HepG2 (cell line): ENCODE data around the gene LILRB2. TPM values are rescaled to one million over a fixed set of nuclear protein-coding genes. Genes with fewer than 3 reads are reported as not detected.

ENCODE experiments used
- ATAC-seq: fragments of 200-7000 bp; cut with Tn5 transposase; 3 replicates; pipeline ENCODE4 v1.9.1; 2020; ENCODE audit warnings: mild to moderate bottlenecking, moderate library complexity
- BruUV-seq: library from RNA; stranded (reverse); fragments of 400-500 nt; replicated peaks from 2 replicates; lab custom pipeline; 2021; lab: Mats Ljungman, UMichigan
- CTCF ChIA-PET: fragments of 300-600 bp; formaldehyde crosslinking; extraction: SDS; loops from one replicate; lab custom pipeline; 2021; ENCODE audit warnings: low total read pairs, inconsistent platforms, low intra/inter-chr PET ratio; lab: Yijun Ruan, JAX
- POLR2A ChIA-PET: fragments of 350-600 bp; sonication (Branson Sonifier 250); formaldehyde crosslinking; loops from one replicate; lab custom pipeline; 2020; ENCODE audit warnings: antibody characterized with exemption, inconsistent platforms; lab: Yijun Ruan, JAX
- DNase-seq: peaks from one replicate; pipeline ENCODE4 v3.0.0-alpha.2; 2015; ENCODE audit warnings: low spot score
- FAIRE-seq: peaks from 3 replicates; lab custom pipeline; 2011; peaks lifted over from hg19 to GRCh38; lab: Jason Lieb, UNC
- H2AFZ ChIP-seq: one replicate; pipeline ENCODE4 v1.6.1; 2011; ENCODE audit warnings: low read length, inconsistent platforms
- H3K27ac ChIP-seq: fragments of 300-600 bp; 3 replicates; pipeline ENCODE4 v1.8.0; 2011; ENCODE audit warnings: mixed run types, mild to moderate bottlenecking, mixed read lengths, low read length, inconsistent platforms; ENCODE audit not compliant: insufficient read depth; ENCODE audit errors: extremely low read length
- H3K27me3 ChIP-seq, 2 experiments: fragments of 200-600 bp in 1 of 2; 2 replicates in 1 of 2; 3 replicates in 1 of 2; pipeline versions ENCODE4 v1.6.0 to v1.8.0; 2011; ENCODE audit warnings: low read length in 2 of 2, mild to moderate bottlenecking in 2 of 2, moderate library complexity in 2 of 2, inconsistent platforms in 1 of 2; ENCODE audit not compliant: insufficient read depth in 2 of 2, control insufficient read depth in 1 of 2
- H3K36me3 ChIP-seq, 2 experiments: fragments of 200-600 bp in 1 of 2; replicated peaks in 1 of 2; 2 replicates in 1 of 2; 3 replicates in 1 of 2; pipeline versions ENCODE4 v1.5.1 to v1.8.0; 2011; ENCODE audit warnings: low read length in 2 of 2, inconsistent platforms in 1 of 2; ENCODE audit not compliant: insufficient read depth in 2 of 2, control insufficient read depth in 1 of 2
- H3K4me1 ChIP-seq: 2 replicates; pipeline ENCODE4 v1.5.1; 2012; ENCODE audit warnings: low read length, inconsistent platforms; ENCODE audit not compliant: insufficient read depth
- H3K4me2 ChIP-seq: 2 replicates; pipeline ENCODE4 v1.6.0; 2011; ENCODE audit warnings: low read depth, low read length, inconsistent platforms
- H3K4me3 ChIP-seq, 3 experiments: fragments of 200-600 bp in 1 of 3; sonication (generic), shearing (Covaris generic) in 1 of 3; replicated peaks in 1 of 3; 2 replicates each; pipeline ENCODE4 v1.5.1; 2011 to 2016; ENCODE audit warnings: low read length in 3 of 3, inconsistent platforms in 2 of 3, low read depth in 2 of 3, mild to moderate bottlenecking in 2 of 3, control low read depth in 1 of 3, mixed read lengths in 1 of 3; ENCODE audit not compliant: insufficient read depth in 1 of 3
- H3K79me2 ChIP-seq: one replicate; pipeline ENCODE4 v1.6.1; 2011; ENCODE audit warnings: low read length, inconsistent platforms; ENCODE audit not compliant: insufficient read depth
- H3K9ac ChIP-seq: 2 replicates; pipeline ENCODE4 v1.6.0; 2011; ENCODE audit warnings: mild to moderate bottlenecking, low read depth, low read length, inconsistent platforms; ENCODE audit not compliant: insufficient read depth
- H3K9me3 ChIP-seq: 2 replicates; pipeline ENCODE4 v1.5.1; 2012; ENCODE audit warnings: mild to moderate bottlenecking, low read length
- H4K20me1 ChIP-seq: 2 replicates; pipeline ENCODE4 v1.6.0; 2011; ENCODE audit warnings: inconsistent platforms, mild to moderate bottlenecking, low read length, moderate library complexity; ENCODE audit not compliant: insufficient read depth
- ATF1 ChIP-seq: IDR thresholded peaks from 2 replicates; pipeline ENCODE4 v1.6.1; 2016; ENCODE audit warnings: mild to moderate bottlenecking, control low read depth
- FOXK2 ChIP-seq: fragments of 450-650 bp; IDR thresholded peaks from 2 replicates; pipeline ENCODE4 v1.6.1; 2016
- KDM3A ChIP-seq: IDR thresholded peaks from 2 replicates; pipeline ENCODE4 v1.6.1; 2018; ENCODE audit warnings: low read depth, missing compliant biosample characterization
- KLF9 ChIP-seq: IDR thresholded peaks from 2 replicates; pipeline ENCODE4 v1.6.1; 2016; ENCODE audit warnings: low read depth
- MYPOP ChIP-seq: sonication (generic); formaldehyde crosslinking; IDR thresholded peaks from 2 replicates; pipeline ENCODE4 v1.8.1; 2023; ENCODE audit warnings: mild to moderate bottlenecking, moderate library complexity, missing genetic modification reagents
- POLR2A ChIP-seq, 2 experiments: IDR thresholded peaks; 2 replicates each; pipeline ENCODE4 v1.6.1; 2011; ENCODE audit warnings: low read depth in 2 of 2, low read length in 2 of 2, mild to moderate bottlenecking in 1 of 2, moderate library complexity in 1 of 2; ENCODE audit not compliant: insufficient read depth in 1 of 2
- SKI ChIP-seq: fragments of 450-650 bp; IDR thresholded peaks from one replicate; pipeline ENCODE4 v1.6.1; 2018; ENCODE audit warnings: mild to moderate bottlenecking; ENCODE audit not compliant: partially characterized antibody
- U2AF1 ChIP-seq: fragments of 200-400 bp; formaldehyde crosslinking; optimal IDR thresholded peaks from 2 replicates; pipeline ENCODE3; 2017; ENCODE audit warnings: mild to moderate bottlenecking, low read depth, low read length
- YEATS4 ChIP-seq: sonication (generic); formaldehyde crosslinking; IDR thresholded peaks from 2 replicates; pipeline ENCODE4 v1.4.0; 2020; ENCODE audit warnings: missing genetic modification reagents, borderline replicate concordance
- ZFP36L2 ChIP-seq: sonication (generic); formaldehyde crosslinking; IDR thresholded peaks from 2 replicates; pipeline ENCODE4 v1.4.0; 2020; ENCODE audit warnings: missing genetic modification reagents
- ZNF616 ChIP-seq: sonication (generic); formaldehyde crosslinking; IDR thresholded peaks from 2 replicates; pipeline ENCODE4 v1.5.0; 2020; ENCODE audit warnings: low read depth, mild to moderate bottlenecking, missing genetic modification reagents
- WGBS: methylation state at CpG from one replicate; pipeline ENCODE4 v1.1.6; 2017; ENCODE audit warnings: low lambda C conversion rate; 5-methylcytosine and 5-hydroxymethylcytosine counted together
- in situ Hi-C: cut with HindIII; loops from 2 replicates; pipeline ENCODE4 v1.10.0; 2017; ENCODE audit warnings: low pct_unique_long_range_greater_than_20kb; ENCODE audit not compliant: extremely low pct_ligation_motif_present
- intact Hi-C: fragments of 100-400 bp; cut with micrococcal nuclease; formaldehyde crosslinking; loops from one replicate; pipeline ENCODE4 v1.10.0; 2022; ENCODE audit not compliant: unreplicated experiment
- polyA plus RNA-seq, 8 experiments: library from polyadenylated mRNA; depleted of rRNA in 3 of 8; stranded (reverse) in 7 of 8; unstranded in 1 of 8; fragments of >200 nt; fragmentation: Illumina TruSeq in 4 of 8; extraction: Trizol in 4 of 8; gene quantifications; 2 replicates each; pipeline versions ENCODE4 v1.2.1 to v1.2.3, GENCODE V29; 2011 to 2016; ENCODE audit warnings: low read depth in 4 of 8, missing spikeins in 1 of 8, mixed read lengths in 1 of 8; ENCODE audit not compliant: insufficient read depth in 1 of 8
- total RNA-seq, 5 experiments: library from RNA; depleted of rRNA; stranded (reverse); fragments of >200 nt; fragmentation: Illumina TruSeq; extraction: Trizol; gene quantifications; 2 replicates each; pipeline ENCODE4 v1.2.3, GENCODE V29; 2016; ENCODE audit warnings: low read depth in 1 of 5
- TF ChIP-seq, protein P1 (sequence below): sonication (generic); formaldehyde crosslinking; IDR thresholded peaks from 2 replicates; pipeline ENCODE4 v1.5.1; 2020; ENCODE audit warnings: missing genetic modification reagents, mild to moderate bottlenecking, borderline replicate concordance
- TF ChIP-seq, protein P2 (sequence below): sonication (generic); formaldehyde crosslinking; IDR thresholded peaks from 2 replicates; pipeline ENCODE4 v1.5.0; 2020; ENCODE audit warnings: mild to moderate bottlenecking, missing genetic modification reagents

LILRB2 gene
- total and polyA plus RNA-seq, 2 of the 13 experiments (the other 11 are each of a cell fraction or from before 2014, with no cell fraction given) = not detected

DNA sequence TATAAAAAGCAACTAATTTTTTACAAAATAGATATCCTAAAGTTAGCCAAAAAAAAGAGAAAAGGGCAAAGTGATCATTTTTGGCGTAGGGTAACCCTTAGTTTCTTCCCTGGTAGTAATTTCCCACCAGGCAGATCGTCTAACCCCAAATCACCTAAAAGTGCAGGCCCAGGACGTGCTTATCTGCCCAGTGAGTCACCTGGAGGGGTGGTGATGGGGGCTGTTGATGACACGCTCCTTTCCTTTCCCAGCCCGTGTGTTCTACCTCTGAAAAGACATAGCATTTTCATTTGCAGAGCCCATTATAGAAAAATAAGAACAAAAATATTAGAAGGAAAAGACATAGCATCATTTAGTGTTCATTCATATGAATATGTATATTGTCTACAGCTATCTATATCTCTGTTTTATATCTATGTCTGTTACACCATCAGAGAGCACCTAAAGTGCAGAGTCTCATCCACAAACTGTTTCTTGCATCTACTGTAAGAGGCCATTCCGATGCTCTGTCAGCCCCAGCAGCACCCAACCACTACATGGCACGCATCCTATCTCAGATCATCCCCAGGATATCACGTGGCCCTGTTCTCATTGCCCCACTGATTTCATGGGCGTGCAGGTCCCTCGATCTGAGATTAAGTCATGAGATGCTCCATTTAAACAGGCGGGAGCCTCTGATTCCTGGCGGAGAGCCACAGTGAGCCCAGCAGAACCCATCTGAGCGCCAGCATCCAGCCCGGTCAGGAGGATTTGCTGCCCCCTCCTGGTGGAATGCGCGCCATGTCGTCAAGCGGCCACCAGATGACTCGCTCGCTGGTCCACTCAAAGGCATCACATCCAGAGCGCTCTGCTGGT, 49.6 kb downstream of the LILRB2 start (continued):
- TF ChIP-seq MYPOP (CRISPR knock-in tag) (0 out of 2 replicates have a peak, but pooled peaks have one; percentile 49), ZFP36L2 (no peak), KLF9 (no peak), KDM3A (CRISPR knock-in tag) (peak; percentile 68; the same call in 1 of the 2 replicates), FOXK2 (no peak), SKI (no peak), U2AF1 (no peak), YEATS4 (CRISPR knock-in tag) (no peak), ATF1 (no peak)
- TF ChIP-seq, protein P1, sequence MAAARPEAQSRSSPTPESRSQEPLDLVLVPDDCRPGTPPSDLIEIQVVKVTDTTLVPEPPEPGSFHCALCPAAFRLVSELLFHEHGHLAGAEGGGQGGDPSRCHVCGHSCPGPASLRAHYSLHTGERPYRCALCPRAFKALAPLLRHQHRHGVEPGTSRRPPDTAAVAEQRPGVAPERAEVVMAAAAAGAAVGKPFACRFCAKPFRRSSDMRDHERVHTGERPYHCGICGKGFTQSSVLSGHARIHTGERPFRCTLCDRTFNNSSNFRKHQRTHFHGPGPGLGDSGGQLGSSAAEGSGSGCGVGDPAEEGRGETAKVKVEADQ (CRISPR knock-in tag) = peak; percentile 7; the same call in 1 of the 2 replicates

DNA sequence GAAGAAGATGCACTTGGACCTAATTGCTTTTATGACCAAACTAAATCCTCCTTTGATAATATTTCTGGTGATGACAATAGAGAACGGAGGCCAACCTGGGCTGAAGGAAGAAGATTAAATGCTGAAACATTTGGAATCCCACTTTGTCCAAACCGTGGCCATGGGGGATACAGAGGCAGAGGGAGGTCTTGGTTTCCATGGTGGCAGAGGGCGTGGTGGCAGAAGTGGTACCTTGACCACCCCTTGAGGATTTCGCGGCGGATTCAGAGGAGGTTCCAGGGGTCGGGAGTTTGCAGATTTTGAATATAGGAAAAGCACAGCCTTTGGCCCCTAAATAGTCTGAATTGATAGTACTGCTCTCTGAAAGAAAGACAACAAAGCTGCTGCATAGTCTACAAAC, 50.9 kb downstream of the LILRB2 start:
- H3K36me3 ChIP-seq = no peaks in the 10 kb centered on the region
- no peak for ATAC-seq
- no peak overlapping the region for H2AFZ ChIP-seq
- no peak for FAIRE-seq
- no peak overlapping the region for H3K9ac ChIP-seq
- H3K4me3 ChIP-seq = no peak overlapping the region
- H3K27ac ChIP-seq = no peak overlapping the region
- intact Hi-C loops = loop anchor here (2.0 to 5.0 kb wide), 4 partner anchors 19 to 71 kb away; partner anchors contain the start of genes LENG1 and TSEN34
- ChIA-PET POLR2A (interaction anchor here (0.6 kb wide), 1 partner anchor 34 kb away, joined by 5 read pairs; no protein-coding TSS in a partner anchor), CTCF (interaction anchor here (2.4 kb wide), 1 partner anchor 41 kb away, joined by 7 read pairs; the partner anchor contains the start of gene MBOAT7)
- H3K9me3 ChIP-seq = peaks cover 4% of the 10 kb centered on the region; the same call in 1 of the 2 replicates
- H4K20me1 ChIP-seq = no peaks in the 10 kb centered on the region
- H3K4me1 ChIP-seq = peaks cover 11% of the 10 kb centered on the region
- H3K4me2 ChIP-seq = no peak overlapping the region
- no peak for DNase-seq
- WGBS = 48% methylated on average over 7 of the region's 7 CpGs
- no TSS peak for BruUV-seq
- in situ Hi-C loops = no loop called here
- peaks cover 1 to 19% of the 10 kb centered on the region in 2 experiments; a peak in 3 of 5 replicates for H3K27me3 ChIP-seq
- no peaks in the 10 kb centered on the region for H3K79me2 ChIP-seq
- TF ChIP-seq POLR2A (IDR thresholded peaks at IDR 0.05; ENCODE audit: insufficient read depth in 1 of 2, low read depth in 2 of 2, low read length in 2 of 2) (no peak), ZNF616 (CRISPR knock-in tag) (no peak)
- TF ChIP-seq, protein P2, sequence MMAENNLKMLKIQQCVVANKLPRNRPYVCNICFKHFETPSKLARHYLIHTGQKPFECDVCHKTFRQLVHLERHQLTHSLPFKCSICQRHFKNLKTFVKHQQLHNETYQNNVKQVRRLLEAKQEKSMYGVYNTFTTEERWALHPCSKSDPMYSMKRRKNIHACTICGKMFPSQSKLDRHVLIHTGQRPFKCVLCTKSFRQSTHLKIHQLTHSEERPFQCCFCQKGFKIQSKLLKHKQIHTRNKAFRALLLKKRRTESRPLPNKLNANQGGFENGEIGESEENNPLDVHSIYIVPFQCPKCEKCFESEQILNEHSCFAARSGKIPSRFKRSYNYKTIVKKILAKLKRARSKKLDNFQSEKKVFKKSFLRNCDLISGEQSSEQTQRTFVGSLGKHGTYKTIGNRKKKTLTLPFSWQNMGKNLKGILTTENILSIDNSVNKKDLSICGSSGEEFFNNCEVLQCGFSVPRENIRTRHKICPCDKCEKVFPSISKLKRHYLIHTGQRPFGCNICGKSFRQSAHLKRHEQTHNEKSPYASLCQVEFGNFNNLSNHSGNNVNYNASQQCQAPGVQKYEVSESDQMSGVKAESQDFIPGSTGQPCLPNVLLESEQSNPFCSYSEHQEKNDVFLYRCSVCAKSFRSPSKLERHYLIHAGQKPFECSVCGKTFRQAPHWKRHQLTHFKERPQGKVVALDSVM (CRISPR knock-in tag) = no peak
